Uterus (tissue), 2 donors: Measurements from ENCODE around the gene SHC4.

Experiments
- CTCF ChIP-seq, 4 experiments: fragments of 200-600 bp in 2 of 4; fragments of 450-650 bp in 2 of 4; sonication (generic) in 2 of 4; IDR thresholded peaks; one replicate each; pipeline ENCODE4 v1.5.1; 2016 to 2019; ENCODE audit warnings: antibody characterized with exemption in 4 of 4, mild to moderate bottlenecking in 2 of 4, moderate library complexity in 1 of 4
- POLR2A ChIP-seq, 2 donors: fragments of 450-650 bp; IDR thresholded peaks; one replicate each; pipeline ENCODE4 v1.6.1; 2016; ENCODE audit warnings: antibody characterized with exemption in 2 of 2, mild to moderate bottlenecking in 1 of 2, moderate library complexity in 1 of 2

- no peak for TF ChIP-seq POLR2A (IDR thresholded peaks at IDR 0.05)
- no peak for TF ChIP-seq CTCF (IDR thresholded peaks at IDR 0.05)
Measured at GRCh38 chr15:48965972-48966371, 2.3 kb upstream of the SHC4 start.
